ENCODE data around the gene CGB1. TPM values are rescaled to one million over a fixed set of nuclear protein-coding genes. Genes with fewer than 3 reads are reported as not detected.
A peak's percentile ranks its signal among the peaks of the same experiment; 100 is the strongest.

CGB1 gene
- total and polyA plus RNA-seq, 9 of the 15 experiments (the other 6 are each of a cell fraction or from before 2014, with no cell fraction given), result not detected

DNA sequence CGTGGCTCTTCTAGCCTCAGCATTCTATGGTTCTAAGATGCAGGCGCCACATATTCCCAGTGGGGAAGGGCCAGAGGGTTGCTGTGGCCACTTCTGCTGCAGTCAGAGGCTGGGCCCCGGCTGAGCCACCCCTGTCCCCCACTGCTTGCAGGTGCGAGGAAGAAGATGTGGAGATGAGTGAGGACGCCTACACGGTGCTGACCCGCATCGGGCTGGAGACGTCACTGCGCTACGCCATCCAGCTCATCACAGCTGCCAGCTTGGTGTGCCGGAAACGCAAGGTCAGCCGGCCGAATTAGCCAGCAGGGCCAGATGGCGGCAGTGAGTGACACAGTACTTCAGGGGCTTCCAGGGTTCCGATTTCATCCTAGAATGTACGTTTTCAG is 21.8 kb downstream of the CGB1 start:
- Histone ChIP-seq H3K9me3 (replicated peaks; ENCODE audit: control insufficient read depth, insufficient read depth, low read depth, low read length) (no peaks in the 10 kb centered on the region), H3K36me3 (ENCODE audit: control insufficient read depth, insufficient read depth, low read length) (peaks cover 64% of the 10 kb centered on the region; the same call in 2 of the 3 replicates), H3K9ac (ENCODE audit: insufficient read depth in 1 of 2, low read depth in 2 of 2, low read length in 2 of 2) (no peak overlapping the region), H3K4me3 (no peak overlapping the region), H3K79me2 (ENCODE audit: control insufficient read depth, insufficient read depth, low read length) (no peaks in the 10 kb centered on the region), H3K9me1 (ENCODE audit: control insufficient read depth, insufficient read depth, low read length) (peaks cover 3% of the 10 kb centered on the region), H2AFZ (ENCODE audit: low read depth, low read length) (no peak overlapping the region), H4K20me1 (replicated peaks; ENCODE audit: control insufficient read depth, insufficient read depth, low read length) (peaks cover 9% of the 10 kb centered on the region; the same call in 1 of the 2 replicates), H3K4me1 (replicated peaks in 1 of 2; ENCODE audit: control insufficient read depth in 2 of 2, insufficient read depth in 2 of 2, low read length in 2 of 2) (peaks cover 15 to 51% of the 10 kb centered on the region in 2 experiments; a peak in 4 of 5 replicates), H3K27me3 (ENCODE audit: control insufficient read depth in 2 of 2, insufficient read depth in 2 of 2, low read length in 2 of 2) (no peaks in the 10 kb centered on the region), H3K27ac (ENCODE audit: extremely low read depth, low read depth, low read length) (no peak overlapping the region), H3K4me2 (ENCODE audit: insufficient read depth, low read length) (no peak overlapping the region)
- FAIRE-seq (no peak), ATAC-seq (no peak), DNase-seq (ENCODE audit: extremely low read depth in 1 of 4, low spot score in 3 of 4) (no peak)
- CTCF ChIA-PET (ENCODE audit: low intra/inter-chr PET ratio), result no interaction called here
- intact Hi-C loops (cut with micrococcal nuclease) (no loop called here), in situ Hi-C loops (cut with MboI) (no loop called here)
- WGBS (ENCODE audit: insufficient coverage, low coverage, missing lambda C conversion rate), result 96% methylated on average over 18 of the region's 18 CpGs
- TF ChIP-seq FUS (optimal IDR thresholded peaks at IDR 0.05; ENCODE audit: low read depth, low read length), result no peak
- TF ChIP-seq, protein P1, sequence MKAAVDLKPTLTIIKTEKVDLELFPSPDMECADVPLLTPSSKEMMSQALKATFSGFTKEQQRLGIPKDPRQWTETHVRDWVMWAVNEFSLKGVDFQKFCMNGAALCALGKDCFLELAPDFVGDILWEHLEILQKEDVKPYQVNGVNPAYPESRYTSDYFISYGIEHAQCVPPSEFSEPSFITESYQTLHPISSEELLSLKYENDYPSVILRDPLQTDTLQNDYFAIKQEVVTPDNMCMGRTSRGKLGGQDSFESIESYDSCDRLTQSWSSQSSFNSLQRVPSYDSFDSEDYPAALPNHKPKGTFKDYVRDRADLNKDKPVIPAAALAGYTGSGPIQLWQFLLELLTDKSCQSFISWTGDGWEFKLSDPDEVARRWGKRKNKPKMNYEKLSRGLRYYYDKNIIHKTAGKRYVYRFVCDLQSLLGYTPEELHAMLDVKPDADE (conservative IDR thresholded peaks at IDR 0.05; ENCODE audit: control insufficient read depth, low read depth, low read length), result no peak
- no peak for TF ChIP-seq RUNX1 (IDR thresholded peaks at IDR 0.05; ENCODE audit: low read depth)
- 0 out of 2 replicates have a peak, but pooled peaks have one; percentile 3 for TF ChIP-seq POLR2A (conservative IDR thresholded peaks at IDR 0.05)
- TF ChIP-seq RBFOX2 (IDR thresholded peaks at IDR 0.05; ENCODE audit: low read depth, low read length), result peak; percentile 18; the same call in 1 of the 2 replicates
- peak; percentile 64 for TF ChIP-seq POLR2G (IDR thresholded peaks at IDR 0.05; ENCODE audit: low read depth, low read length)
- no peak for TF ChIP-seq ESRRA (IDR thresholded peaks at IDR 0.05; ENCODE audit: borderline replicate concordance, low read depth)
- no peak for TF ChIP-seq ZNF384 (IDR thresholded peaks at IDR 0.05; ENCODE audit: low read depth, low read length)
- TF ChIP-seq, protein P2, sequence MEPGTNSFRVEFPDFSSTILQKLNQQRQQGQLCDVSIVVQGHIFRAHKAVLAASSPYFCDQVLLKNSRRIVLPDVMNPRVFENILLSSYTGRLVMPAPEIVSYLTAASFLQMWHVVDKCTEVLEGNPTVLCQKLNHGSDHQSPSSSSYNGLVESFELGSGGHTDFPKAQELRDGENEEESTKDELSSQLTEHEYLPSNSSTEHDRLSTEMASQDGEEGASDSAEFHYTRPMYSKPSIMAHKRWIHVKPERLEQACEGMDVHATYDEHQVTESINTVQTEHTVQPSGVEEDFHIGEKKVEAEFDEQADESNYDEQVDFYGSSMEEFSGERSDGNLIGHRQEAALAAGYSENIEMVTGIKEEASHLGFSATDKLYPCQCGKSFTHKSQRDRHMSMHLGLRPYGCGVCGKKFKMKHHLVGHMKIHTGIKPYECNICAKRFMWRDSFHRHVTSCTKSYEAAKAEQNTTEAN (CRISPR knock-in tag; IDR thresholded peaks at IDR 0.05), result no peak
- TF ChIP-seq, protein P3, sequence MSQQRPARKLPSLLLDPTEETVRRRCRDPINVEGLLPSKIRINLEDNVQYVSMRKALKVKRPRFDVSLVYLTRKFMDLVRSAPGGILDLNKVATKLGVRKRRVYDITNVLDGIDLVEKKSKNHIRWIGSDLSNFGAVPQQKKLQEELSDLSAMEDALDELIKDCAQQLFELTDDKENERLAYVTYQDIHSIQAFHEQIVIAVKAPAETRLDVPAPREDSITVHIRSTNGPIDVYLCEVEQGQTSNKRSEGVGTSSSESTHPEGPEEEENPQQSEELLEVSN (IDR thresholded peaks at IDR 0.05; ENCODE audit: borderline replicate concordance in 1 of 2, extremely low read depth in 1 of 2, insufficient read depth in 1 of 2, insufficient read length in 1 of 2, low read depth in 1 of 2, low read length in 1 of 2, poor library complexity in 1 of 2, severe bottlenecking in 1 of 2), result no peak
- TF ChIP-seq ZNF57 (CRISPR knock-in tag; IDR thresholded peaks at IDR 0.05), result no peak
- POLR2A ChIA-PET, result interaction anchor here (0.8 kb wide), 1 partner anchor 10 kb away, joined by 5 read pairs; no protein-coding TSS in a partner anchor
- no TSS peak for BruUV-seq (replicated peaks)

All from K562 (cell line).